A172 (cell line): Measurements from ENCODE around the gene ZNF443. TPM values are rescaled to one million over a fixed set of nuclear protein-coding genes. Genes with fewer than 3 reads are reported as not detected.
"Not testable (repeated sequence)": the region's sequence is repeated elsewhere in the genome, so short reads cannot be mapped to it uniquely, and the experiment has no call there.

Experiments used
- DNase-seq: peaks from one replicate; pipeline ENCODE4 v3.0.0-alpha.2; 2015; ENCODE audit warnings: low spot score
- total RNA-seq: library from RNA; depleted of rRNA; stranded (reverse); fragments of >200 nt; shearing (Covaris generic); gene quantifications from 2 replicates; pipeline ENCODE4 v1.2.3, GENCODE V29; 2014; rRNA removed

The ZNF443 gene
- 5.4 and 5.6 TPM in 2 replicates for total RNA-seq

GRCh38 chr19:12440541-12441316, at the start of gene ZNF443:
Gene ZNF443, minus strand, starts transcription at chr19:12441021. Its CDS starts 107 bp downstream, at chr19:12440914.
- DNase-seq = peak; percentile 98

- not testable (repeated sequence) for DNase-seq
Measured at GRCh38 chr19:12486265-12486783, 45.5 kb upstream of the ZNF443 start.

- DNase-seq = no peak
Measured at GRCh38 chr19:12485571-12485970, 44.8 kb upstream of the ZNF443 start.

- peak; percentile 5 for DNase-seq
Measured at GRCh38 chr19:12485052-12485416, 44.2 kb upstream of the ZNF443 start.

GRCh38 chr19:12484371-12485051, 43.7 kb upstream of the ZNF443 start, which contains the start of gene ZNF709:
Gene ZNF709, minus strand, starts transcription at chr19:12484816. Its CDS starts 159 bp downstream, at chr19:12484657.
- peak; percentile 65 for DNase-seq

GRCh38 chr19:12484011-12484370, 43.2 kb upstream of the ZNF443 start:
- peak; percentile 12 for DNase-seq

GRCh38 chr19:12482509-12482886, 41.7 kb upstream of the ZNF443 start:
- no peak for DNase-seq

GRCh38 chr19:12481781-12482508, 41.1 kb upstream of the ZNF443 start:
- DNase-seq = no peak

GRCh38 chr19:12478234-12478941, 37.6 kb upstream of the ZNF443 start:
- no peak for DNase-seq

- DNase-seq = not testable (repeated sequence)
Measured at GRCh38 chr19:12467651-12468050, 26.8 kb upstream of the ZNF443 start.

GRCh38 chr19:12465211-12465610, 24.4 kb upstream of the ZNF443 start:
- DNase-seq = no peak

GRCh38 chr19:12464769-12465168, 23.9 kb upstream of the ZNF443 start:
- no peak for DNase-seq

- not testable (repeated sequence) for DNase-seq
Measured at GRCh38 chr19:12464139-12464538, 23.3 kb upstream of the ZNF443 start.

- DNase-seq = no peak
Measured at GRCh38 chr19:12453495-12453894, 12.7 kb upstream of the ZNF443 start.

- DNase-seq = no peak
Measured at GRCh38 chr19:12450844-12451243, 10.0 kb upstream of the ZNF443 start.

- no peak for DNase-seq
Measured at GRCh38 chr19:12448808-12449207, 8.0 kb upstream of the ZNF443 start.

- DNase-seq = peak; percentile 17
Measured at GRCh38 chr19:12439686-12440540, 908 bp downstream of the ZNF443 start.

- DNase-seq = not testable (repeated sequence)
Measured at GRCh38 chr19:12430726-12431299, 10.0 kb downstream of the ZNF443 start.

GRCh38 chr19:12425888-12426274, 14.9 kb downstream of the ZNF443 start:
- DNase-seq = no peak

GRCh38 chr19:12425236-12425887, 15.5 kb downstream of the ZNF443 start:
- DNase-seq = no peak
